PC-3 (cell line): Measurements from ENCODE around the gene SCUBE1.

ENCODE experiments used
- EZH2 ChIP-seq: fragments of 300-600 bp; sonication (generic); IDR thresholded peaks from one replicate; pipeline ENCODE4 v1.6.1; 2017; ENCODE audit warnings: antibody characterized with exemption, mild to moderate bottlenecking, low read length; ENCODE audit not compliant: unreplicated experiment
- EZH2phosphoT487 ChIP-seq: fragments of 300-600 bp; sonication (generic); IDR thresholded peaks from 2 replicates; pipeline ENCODE4 v1.6.1; 2018; ENCODE audit warnings: mild to moderate bottlenecking, antibody characterized with exemption, low read length, borderline replicate concordance
- TF ChIP-seq, protein P1 (sequence below): fragments of 300-600 bp; sonication (generic); conservative IDR thresholded peaks from 2 replicates; pipeline ENCODE4 v1.5.1; 2017; ENCODE audit warnings: antibody characterized with exemption, low read depth, mild to moderate bottlenecking, low read length

DNA sequence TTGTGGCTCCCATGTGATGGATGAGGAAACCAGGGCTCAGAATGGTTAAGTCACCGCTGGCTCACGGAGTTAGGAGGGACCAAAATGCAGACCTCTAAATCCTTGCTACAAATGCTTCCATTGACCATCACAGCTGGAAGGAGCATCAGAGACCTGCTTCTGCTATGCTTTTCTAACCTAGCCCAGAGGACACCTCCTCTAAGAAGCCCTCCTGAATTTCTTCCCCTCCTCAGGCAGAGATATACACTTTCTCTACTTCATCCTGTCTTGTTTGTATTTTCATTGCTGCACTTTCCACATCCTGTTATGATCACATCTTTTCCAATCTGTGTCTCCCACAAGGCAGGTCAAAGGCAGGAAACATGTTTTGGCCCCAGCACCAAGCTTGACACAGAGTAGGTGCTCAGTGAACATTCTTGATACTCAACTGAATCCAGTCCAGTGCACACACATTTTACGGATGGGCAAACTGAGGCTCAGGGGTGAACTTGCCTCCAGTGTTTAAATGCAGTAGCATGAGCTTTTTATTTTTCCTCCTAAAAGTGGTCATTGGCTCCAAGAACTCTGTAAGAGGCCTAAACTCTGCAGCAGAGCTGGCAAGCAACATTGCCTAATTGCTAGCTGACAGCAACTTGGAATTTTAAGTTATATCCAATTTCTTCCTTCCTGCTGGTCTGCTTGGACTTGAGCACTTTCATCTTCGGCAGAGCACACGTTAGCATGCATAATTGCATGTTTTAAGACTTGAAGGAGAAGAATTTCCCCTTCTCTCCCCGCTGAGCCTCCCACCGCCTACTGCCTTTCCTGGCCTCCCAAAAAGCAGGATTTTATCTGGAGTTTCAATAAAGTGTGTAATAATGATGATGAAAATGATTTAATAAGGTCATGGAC, 12.7 kb downstream of the SCUBE1 start:
- TF ChIP-seq, protein P1, sequence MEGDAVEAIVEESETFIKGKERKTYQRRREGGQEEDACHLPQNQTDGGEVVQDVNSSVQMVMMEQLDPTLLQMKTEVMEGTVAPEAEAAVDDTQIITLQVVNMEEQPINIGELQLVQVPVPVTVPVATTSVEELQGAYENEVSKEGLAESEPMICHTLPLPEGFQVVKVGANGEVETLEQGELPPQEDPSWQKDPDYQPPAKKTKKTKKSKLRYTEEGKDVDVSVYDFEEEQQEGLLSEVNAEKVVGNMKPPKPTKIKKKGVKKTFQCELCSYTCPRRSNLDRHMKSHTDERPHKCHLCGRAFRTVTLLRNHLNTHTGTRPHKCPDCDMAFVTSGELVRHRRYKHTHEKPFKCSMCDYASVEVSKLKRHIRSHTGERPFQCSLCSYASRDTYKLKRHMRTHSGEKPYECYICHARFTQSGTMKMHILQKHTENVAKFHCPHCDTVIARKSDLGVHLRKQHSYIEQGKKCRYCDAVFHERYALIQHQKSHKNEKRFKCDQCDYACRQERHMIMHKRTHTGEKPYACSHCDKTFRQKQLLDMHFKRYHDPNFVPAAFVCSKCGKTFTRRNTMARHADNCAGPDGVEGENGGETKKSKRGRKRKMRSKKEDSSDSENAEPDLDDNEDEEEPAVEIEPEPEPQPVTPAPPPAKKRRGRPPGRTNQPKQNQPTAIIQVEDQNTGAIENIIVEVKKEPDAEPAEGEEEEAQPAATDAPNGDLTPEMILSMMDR = no peak
- TF ChIP-seq EZH2 (no peak), EZH2phosphoT487 (no peak)
